ENCODE results near the gene TPP1.

TPP1 gene

GRCh38 chr11:6650104-6650503, 30.9 kb upstream of the TPP1 start:
- intact Hi-C loops (cut with DNase I): no loop called here

GRCh38 chr11:6648501-6648900, 29.3 kb upstream of the TPP1 start:
- DNase-seq: peak in 1 of 42 donors; percentile 18
- intact Hi-C loops (cut with DNase I): no loop called here

More at GRCh38 chr11:6650104-6650503, 30.9 kb upstream of the TPP1 start:
- DNase-seq: no peak

GRCh38 chr11:6647836-6648235, 28.6 kb upstream of the TPP1 start:
- peak in 1 of 42 donors; percentile 25 for DNase-seq
- intact Hi-C loops (cut with DNase I): no loop called here

GRCh38 chr11:6646918-6647679, 27.9 kb upstream of the TPP1 start:
- DNase-seq: peak in 2 of 42 donors; percentile 36 to 39
- intact Hi-C loops (cut with DNase I): no loop called here

- DNase-seq: peak in 1 of 42 donors; percentile 38
- intact Hi-C loops (cut with DNase I): no loop called here
Observed at GRCh38 chr11:6646576-6646917, 27.3 kb upstream of the TPP1 start.

- peak in 1 of 42 donors; percentile 39 for DNase-seq
Observed at GRCh38 chr11:6646071-6646470, 26.8 kb upstream of the TPP1 start.

GRCh38 chr11:6642957-6643356, 23.7 kb upstream of the TPP1 start:
- no peak for DNase-seq
- intact Hi-C loops (cut with DNase I): no loop called here

More at GRCh38 chr11:6646071-6646470, 26.8 kb upstream of the TPP1 start:
- intact Hi-C loops (cut with DNase I): no loop called here

GRCh38 chr11:6640985-6641701, 21.9 kb upstream of the TPP1 start:
- intact Hi-C loops (cut with DNase I): no loop called here
- peak in 40 of 42 donors; percentile 26 to 89 (median 71) for DNase-seq

GRCh38 chr11:6640036-6640984, 21.1 kb upstream of the TPP1 start:
- intact Hi-C loops (cut with DNase I): no loop called here
- no peak for DNase-seq

- intact Hi-C loops (cut with DNase I): no loop called here
- DNase-seq: no peak
Observed at GRCh38 chr11:6638429-6638828, 19.2 kb upstream of the TPP1 start.

GRCh38 chr11:6637871-6638270, 18.6 kb upstream of the TPP1 start:
- DNase-seq: peak in 1 of 42 donors; percentile 23
- intact Hi-C loops (cut with DNase I): loop anchor here (1.0 kb wide), 1 partner anchor 30 kb away; no protein-coding TSS in a partner anchor

- intact Hi-C loops (cut with DNase I): no loop called here
- no peak for DNase-seq
Observed at GRCh38 chr11:6636480-6636879, 17.3 kb upstream of the TPP1 start.

- intact Hi-C loops (cut with DNase I): no loop called here
- DNase-seq: peak in 37 of 42 donors; percentile 32 to 82 (median 60)
Observed at GRCh38 chr11:6635082-6635932, 16.1 kb upstream of the TPP1 start.

GRCh38 chr11:6634534-6634933, 15.3 kb upstream of the TPP1 start:
- DNase-seq: no peak
- intact Hi-C loops (cut with DNase I): no loop called here

GRCh38 chr11:6633422-6634408, 14.5 kb upstream of the TPP1 start:
- no peak for DNase-seq
- intact Hi-C loops (cut with DNase I): no loop called here

GRCh38 chr11:6632116-6633073, 13.2 kb upstream of the TPP1 start:
- intact Hi-C loops (cut with DNase I): no loop called here
- DNase-seq: no peak

Data from head of caudate nucleus (tissue), 42 donors.